ENCODE results near the gene CPS1. TPM values are rescaled to one million over a fixed set of nuclear protein-coding genes. Genes with fewer than 3 reads are reported as not detected.
A peak's percentile ranks its signal among the peaks of the same experiment; 100 is the strongest.

Gene CPS1
- total RNA-seq, 1 donor from 2014 or later = 4.9 TPM

GRCh38 chr2:210562091-210562490, 5.7 kb downstream of the CPS1 start:
- intact Hi-C loops (cut with micrococcal nuclease) = no loop called here
- Histone ChIP-seq H3K4me3 (no peak overlapping the region), H3K4me1 (no peaks in the 10 kb centered on the region), H3K27ac (replicated peaks) (no peak overlapping the region), H3K9me3 (replicated peaks) (no peaks in the 10 kb centered on the region), H3K36me3 (no peaks in the 10 kb centered on the region), H3K27me3 (ENCODE audit: low read depth) (no peaks in the 10 kb centered on the region)
- TF ChIP-seq, protein P1, sequence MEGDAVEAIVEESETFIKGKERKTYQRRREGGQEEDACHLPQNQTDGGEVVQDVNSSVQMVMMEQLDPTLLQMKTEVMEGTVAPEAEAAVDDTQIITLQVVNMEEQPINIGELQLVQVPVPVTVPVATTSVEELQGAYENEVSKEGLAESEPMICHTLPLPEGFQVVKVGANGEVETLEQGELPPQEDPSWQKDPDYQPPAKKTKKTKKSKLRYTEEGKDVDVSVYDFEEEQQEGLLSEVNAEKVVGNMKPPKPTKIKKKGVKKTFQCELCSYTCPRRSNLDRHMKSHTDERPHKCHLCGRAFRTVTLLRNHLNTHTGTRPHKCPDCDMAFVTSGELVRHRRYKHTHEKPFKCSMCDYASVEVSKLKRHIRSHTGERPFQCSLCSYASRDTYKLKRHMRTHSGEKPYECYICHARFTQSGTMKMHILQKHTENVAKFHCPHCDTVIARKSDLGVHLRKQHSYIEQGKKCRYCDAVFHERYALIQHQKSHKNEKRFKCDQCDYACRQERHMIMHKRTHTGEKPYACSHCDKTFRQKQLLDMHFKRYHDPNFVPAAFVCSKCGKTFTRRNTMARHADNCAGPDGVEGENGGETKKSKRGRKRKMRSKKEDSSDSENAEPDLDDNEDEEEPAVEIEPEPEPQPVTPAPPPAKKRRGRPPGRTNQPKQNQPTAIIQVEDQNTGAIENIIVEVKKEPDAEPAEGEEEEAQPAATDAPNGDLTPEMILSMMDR (IDR thresholded peaks at IDR 0.05; ENCODE audit: borderline replicate concordance) = no peak
- DNase-seq = no peak

- H3K27me3 ChIP-seq (ENCODE audit: low read depth) = no peaks in the 10 kb centered on the region
- no peaks in the 10 kb centered on the region for H3K9me3 ChIP-seq (replicated peaks)
- intact Hi-C loops (cut with micrococcal nuclease) = no loop called here
- no peak overlapping the region for H3K4me3 ChIP-seq
- no peaks in the 10 kb centered on the region for H3K36me3 ChIP-seq
- no peak overlapping the region for H3K27ac ChIP-seq (replicated peaks)
- no peak for DNase-seq
- TF ChIP-seq, protein P1 (IDR thresholded peaks at IDR 0.05; ENCODE audit: borderline replicate concordance) = no peak
- H3K4me1 ChIP-seq = no peaks in the 10 kb centered on the region
These were observed 6.2 kb downstream of the CPS1 start for GRCh38 chr2:210562502-210563080.

GRCh38 chr2:210567279-210567678, 10.9 kb downstream of the CPS1 start:
- no peak overlapping the region for H3K27ac ChIP-seq (replicated peaks)
- no peaks in the 10 kb centered on the region for H3K9me3 ChIP-seq (replicated peaks)
- H3K27me3 ChIP-seq (ENCODE audit: low read depth) = no peaks in the 10 kb centered on the region
- intact Hi-C loops (cut with micrococcal nuclease) = no loop called here
- H3K36me3 ChIP-seq = no peaks in the 10 kb centered on the region
- H3K4me1 ChIP-seq = no peaks in the 10 kb centered on the region
- TF ChIP-seq, protein P1 (IDR thresholded peaks at IDR 0.05; ENCODE audit: borderline replicate concordance) = no peak
- no peak overlapping the region for H3K4me3 ChIP-seq
- DNase-seq = no peak

GRCh38 chr2:210568108-210568507, 11.7 kb downstream of the CPS1 start:
- Histone ChIP-seq H3K36me3 (no peaks in the 10 kb centered on the region), H3K27me3 (ENCODE audit: low read depth) (no peaks in the 10 kb centered on the region), H3K27ac (replicated peaks) (no peak overlapping the region), H3K4me3 (no peak overlapping the region), H3K9me3 (replicated peaks) (no peaks in the 10 kb centered on the region), H3K4me1 (no peaks in the 10 kb centered on the region)
- TF ChIP-seq, protein P1 (IDR thresholded peaks at IDR 0.05; ENCODE audit: borderline replicate concordance) = no peak
- intact Hi-C loops (cut with micrococcal nuclease) = no loop called here
- DNase-seq = no peak

DNA sequence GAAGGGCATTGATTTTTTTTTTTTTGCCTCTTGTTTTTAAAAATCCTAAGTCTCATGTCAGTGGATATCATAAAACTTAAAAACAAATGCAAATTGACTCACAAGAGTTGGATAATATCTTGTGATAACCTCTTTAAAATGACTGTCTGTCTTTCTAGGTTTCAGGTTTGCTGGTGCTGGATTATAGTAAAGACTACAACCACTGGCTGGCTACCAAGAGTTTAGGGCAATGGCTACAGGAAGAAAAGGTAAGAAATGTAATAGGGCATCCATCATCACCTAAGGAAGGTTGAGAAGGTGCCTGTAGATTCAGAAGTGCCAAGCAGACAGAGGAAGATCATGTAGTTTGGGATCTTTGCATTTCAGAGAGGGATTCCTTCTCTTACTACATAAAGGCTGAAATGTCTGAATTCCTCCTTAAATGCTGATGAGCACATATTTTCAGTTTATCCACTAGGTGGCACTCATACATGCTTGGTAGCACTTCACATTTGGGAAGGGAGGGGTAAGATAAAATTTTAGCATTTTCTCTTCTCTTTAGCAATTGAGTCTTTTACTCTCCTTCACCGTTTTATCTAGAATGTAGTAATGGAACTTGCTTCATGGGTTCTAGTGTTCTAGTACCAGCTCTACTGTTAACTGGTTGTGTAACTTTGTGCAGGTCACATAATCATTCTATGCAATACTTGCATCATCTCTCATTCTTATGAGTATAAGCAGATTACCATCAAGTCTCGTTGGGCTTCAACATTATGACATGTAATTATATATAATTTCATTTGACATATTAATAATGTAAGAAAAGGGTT, 21.1 kb downstream of the CPS1 start:
- intact Hi-C loops (cut with micrococcal nuclease) = no loop called here
- DNase-seq = no peak
- Histone ChIP-seq H3K4me3 (no peak overlapping the region), H3K36me3 (no peaks in the 10 kb centered on the region), H3K4me1 (no peaks in the 10 kb centered on the region), H3K9me3 (replicated peaks) (no peaks in the 10 kb centered on the region), H3K27ac (replicated peaks) (no peak overlapping the region), H3K27me3 (ENCODE audit: low read depth) (no peaks in the 10 kb centered on the region)
- TF ChIP-seq, protein P1 (IDR thresholded peaks at IDR 0.05; ENCODE audit: borderline replicate concordance) = peak; percentile 75

Data from left ventricle myocardium inferior (tissue), 1 donor.